HCT116 (cell line): ENCODE measurements around the gene DCTN1. TPM values are rescaled to one million over a fixed set of nuclear protein-coding genes. Genes with fewer than 3 reads are reported as not detected.

Experiments
- ATAC-seq: fragments of 200-7000 bp; cut with Tn5 transposase; 2 replicates; pipeline ENCODE4 v1.9.1; 2020; ENCODE audit warnings: mild to moderate bottlenecking, moderate library complexity
- BruUV-seq: library from RNA; stranded (reverse); fragments of 400-500 nt; replicated peaks from 2 replicates; lab custom pipeline; 2021; lab: Mats Ljungman, UMichigan
- CTCF ChIA-PET: fragments of 300-600 bp; sonication (Branson Sonifier 250); formaldehyde crosslinking; loops from one replicate; lab custom pipeline; 2021; ENCODE audit warnings: antibody characterized with exemption; lab: Charles Lee
- POLR2A ChIA-PET: fragments of 300-600, 350-600 bp; sonication (Branson Sonifier 250); formaldehyde crosslinking; loops from one replicate; lab custom pipeline; 2021; ENCODE audit warnings: antibody characterized with exemption; lab: Charles Lee
- RAD21 ChIA-PET, 2 experiments: fragments of 300-600 bp; sonication (Branson Sonifier 250); formaldehyde crosslinking; loops; one replicate each; lab custom pipeline; 2023; ENCODE audit warnings: low total read pairs in 2 of 2; ENCODE audit not compliant: uncharacterized antibody in 2 of 2, unreplicated experiment in 2 of 2, low non-redundant PET in 1 of 2; lab: Charles Lee
- DNase-seq: peaks from one replicate; pipeline ENCODE4 v3.0.0-alpha.2; 2010; ENCODE audit warnings: low read depth, low spot score
- H2AFZ ChIP-seq: fragments of 200-600 bp; shearing (Covaris generic), sonication (generic); 2 replicates; pipeline ENCODE4 v1.6.1; 2017; ENCODE audit warnings: low read depth, mixed run types, mixed read lengths, antibody characterized with exemption, low read length; ENCODE audit not compliant: poor library complexity, severe bottlenecking
- H3K27ac ChIP-seq: 2 replicates; pipeline ENCODE4 v1.5.1; 2012; ENCODE audit warnings: low read depth, low read length
- H3K27me3 ChIP-seq: fragments of 200-600 bp; sonication (generic); 2 replicates; pipeline ENCODE4 v1.6.1; 2016; ENCODE audit warnings: mixed run types, low read length, mixed read lengths; ENCODE audit not compliant: insufficient read depth
- H3K36me3 ChIP-seq, 2 experiments: fragments of 200-500 bp in 1 of 2; fragments of 200-600 bp in 1 of 2; sonication (Bioruptor generic) in 1 of 2; sonication (generic) in 1 of 2; 2 replicates each; pipeline versions ENCODE4 v1.5.1 to v1.6.1; 2014 to 2016; ENCODE audit warnings: low read length in 2 of 2, inconsistent platforms in 1 of 2, mixed read lengths in 1 of 2, mixed run types in 1 of 2; ENCODE audit not compliant: insufficient read depth in 2 of 2, control insufficient read depth in 1 of 2
- H3K4me1 ChIP-seq, 2 experiments: fragments of 200-600 bp in 1 of 2; sonication (generic) in 1 of 2; 2 replicates each; pipeline versions ENCODE4 v1.5.1 to v1.6.1; 2012 to 2017; ENCODE audit warnings: low read length in 2 of 2, inconsistent platforms in 1 of 2, mild to moderate bottlenecking in 1 of 2, mixed read lengths in 1 of 2, mixed run types in 1 of 2, moderate library complexity in 1 of 2; ENCODE audit not compliant: insufficient read depth in 2 of 2, control insufficient read depth in 1 of 2
- H3K4me2 ChIP-seq: fragments of 200-600 bp; sonication (generic); 2 replicates; pipeline ENCODE4 v1.6.1; 2017; ENCODE audit warnings: mixed run types, low read length, mixed read lengths
- H3K4me3 ChIP-seq, 2 experiments: fragments of 200-600 bp in 1 of 2; sonication (generic) in 1 of 2; replicated peaks in 1 of 2; 2 replicates each; pipeline ENCODE4 v1.5.1; 2011 to 2016; ENCODE audit warnings: low read length in 2 of 2, control low read depth in 1 of 2, low read depth in 1 of 2, mild to moderate bottlenecking in 1 of 2, mixed read lengths in 1 of 2, mixed run types in 1 of 2
- H3K79me2 ChIP-seq: fragments of 200-600 bp; sonication (generic); 2 replicates; pipeline ENCODE4 v1.6.1; 2017; ENCODE audit warnings: mild to moderate bottlenecking, mixed run types, low read length, moderate library complexity, mixed read lengths; ENCODE audit not compliant: insufficient read depth
- H3K9ac ChIP-seq: fragments of 200-600 bp; sonication (generic); 2 replicates; pipeline ENCODE4 v1.6.1; 2016; ENCODE audit warnings: low read length, mixed read lengths
- H3K9me2 ChIP-seq: fragments of 200-600 bp; sonication (generic), shearing (Covaris generic); 2 replicates; pipeline ENCODE4 v1.6.1; 2017; ENCODE audit warnings: mixed run types, mild to moderate bottlenecking, moderate library complexity; ENCODE audit not compliant: insufficient read depth
- H3K9me3 ChIP-seq, 2 experiments: fragments of 200-500 bp in 1 of 2; fragments of 200-600 bp in 1 of 2; sonication (Bioruptor generic) in 1 of 2; sonication (generic) in 1 of 2; 2 replicates each; pipeline ENCODE4 v1.6.1; 2014 to 2017; ENCODE audit warnings: low read length in 2 of 2, mixed read lengths in 2 of 2, inconsistent platforms in 1 of 2, low read depth in 1 of 2, mild to moderate bottlenecking in 1 of 2, mixed run types in 1 of 2, moderate library complexity in 1 of 2; ENCODE audit not compliant: control insufficient read depth in 1 of 2, insufficient read depth in 1 of 2
- H4K20me1 ChIP-seq: fragments of 200-600 bp; sonication (generic), shearing (Covaris generic); 2 replicates; pipeline ENCODE4 v1.6.1; 2017; ENCODE audit warnings: mixed run types, mild to moderate bottlenecking, moderate library complexity; ENCODE audit not compliant: insufficient read depth
- CBX3 ChIP-seq: IDR thresholded peaks from 2 replicates; pipeline ENCODE4 v1.6.1; 2012; ENCODE audit warnings: low read depth
- CEBPB ChIP-seq: IDR thresholded peaks from 2 replicates; pipeline ENCODE4 v1.6.1; 2012; ENCODE audit warnings: low read depth
- EGR1 ChIP-seq: IDR thresholded peaks from 2 replicates; pipeline ENCODE4 v1.6.1; 2012; ENCODE audit warnings: low read depth
- ELF1 ChIP-seq: IDR thresholded peaks from 2 replicates; pipeline ENCODE4 v1.6.1; 2012; ENCODE audit warnings: low read depth, borderline replicate concordance
- EZH2 ChIP-seq: fragments of 200-600 bp; sonication (generic); IDR thresholded peaks from 2 replicates; pipeline ENCODE4 v1.6.1; 2017; ENCODE audit warnings: antibody characterized with exemption, mixed run types
- EZH2phosphoT487 ChIP-seq: fragments of 200-600 bp; IDR thresholded peaks from 2 replicates; pipeline ENCODE4 v1.6.1; 2018; ENCODE audit warnings: antibody characterized with exemption, borderline replicate concordance
- FOSL1 ChIP-seq: IDR thresholded peaks from 2 replicates; pipeline ENCODE4 v1.6.1; 2012; ENCODE audit warnings: low read depth
- JUND ChIP-seq: IDR thresholded peaks from 2 replicates; pipeline ENCODE4 v1.6.1; 2012
- MAX ChIP-seq: IDR thresholded peaks from 2 replicates; pipeline ENCODE4 v1.6.1; 2012
- POLR2A ChIP-seq: IDR thresholded peaks from 2 replicates; pipeline ENCODE4 v1.7.0; 2011; ENCODE audit warnings: borderline replicate concordance; ENCODE audit not compliant: insufficient read depth, insufficient read length; ENCODE audit errors: extremely low read depth
- RAD21 ChIP-seq: IDR thresholded peaks from 2 replicates; pipeline ENCODE4 v1.6.1; 2012; ENCODE audit warnings: low read depth, mild to moderate bottlenecking
- SIN3A ChIP-seq: IDR thresholded peaks from 2 replicates; pipeline ENCODE4 v1.6.1; 2012; ENCODE audit warnings: low read depth
- SP1 ChIP-seq: IDR thresholded peaks from 2 replicates; pipeline ENCODE4 v1.6.1; 2012; ENCODE audit warnings: low read depth
- TCF7L2 ChIP-seq: IDR thresholded peaks from 2 replicates; pipeline ENCODE4 v1.7.0; 2011; ENCODE audit warnings: borderline replicate concordance, inconsistent platforms; ENCODE audit not compliant: insufficient read depth, insufficient read length; ENCODE audit errors: extremely low read depth
- YY1 ChIP-seq: IDR thresholded peaks from 2 replicates; pipeline ENCODE4 v1.6.1; 2011; ENCODE audit warnings: low read length, low read depth, moderate library complexity, mild to moderate bottlenecking; ENCODE audit not compliant: insufficient replicate concordance; ENCODE audit errors: extremely low read depth
- ZBTB33 ChIP-seq: IDR thresholded peaks from 2 replicates; pipeline ENCODE4 v1.6.1; 2011; ENCODE audit warnings: mild to moderate bottlenecking, low read length, moderate library complexity; ENCODE audit not compliant: insufficient replicate concordance; ENCODE audit errors: extremely low read depth
- ZFX ChIP-seq: fragments of 450-650 bp; IDR thresholded peaks from 2 replicates; pipeline ENCODE4 v1.6.1; 2017
- ZNF274 ChIP-seq: fragments of 200-500 bp; sonication (Bioruptor generic); IDR thresholded peaks from 2 replicates; pipeline ENCODE4 v1.6.1; 2014; ENCODE audit warnings: mild to moderate bottlenecking, low read depth, low read length, inconsistent platforms
- intact Hi-C: fragments of 100-400 bp; cut with micrococcal nuclease; formaldehyde crosslinking; loops from 2 replicates; pipeline ENCODE4 v1.10.0; 2022
- total RNA-seq: library from RNA; stranded (reverse); gene quantifications from one replicate; pipeline ENCODE4 v1.2.1, GENCODE V29; 2021; ENCODE audit not compliant: unreplicated experiment
- TF ChIP-seq, protein P1 (sequence below), 3 experiments: fragments of 200-600 bp in 1 of 3; sonication (generic) in 1 of 3; IDR thresholded peaks in 2 of 3; conservative IDR thresholded peaks in 1 of 3; 2 replicates each; pipeline ENCODE4 v1.5.1; 2012 to 2017; ENCODE audit warnings: low read depth in 2 of 3, low read length in 2 of 3, antibody characterized with exemption in 1 of 3, borderline replicate concordance in 1 of 3, control low read depth in 1 of 3, mild to moderate bottlenecking in 1 of 3, mixed read lengths in 1 of 3, mixed run types in 1 of 3, moderate library complexity in 1 of 3; ENCODE audit not compliant: insufficient read depth in 1 of 3
- TF ChIP-seq, protein P2 (sequence below): IDR thresholded peaks from 2 replicates; pipeline ENCODE4 v1.6.1; 2012; ENCODE audit warnings: low read depth

DCTN1 gene
- total RNA-seq, 1 experiment from 2014 or later = 129 TPM

DNA sequence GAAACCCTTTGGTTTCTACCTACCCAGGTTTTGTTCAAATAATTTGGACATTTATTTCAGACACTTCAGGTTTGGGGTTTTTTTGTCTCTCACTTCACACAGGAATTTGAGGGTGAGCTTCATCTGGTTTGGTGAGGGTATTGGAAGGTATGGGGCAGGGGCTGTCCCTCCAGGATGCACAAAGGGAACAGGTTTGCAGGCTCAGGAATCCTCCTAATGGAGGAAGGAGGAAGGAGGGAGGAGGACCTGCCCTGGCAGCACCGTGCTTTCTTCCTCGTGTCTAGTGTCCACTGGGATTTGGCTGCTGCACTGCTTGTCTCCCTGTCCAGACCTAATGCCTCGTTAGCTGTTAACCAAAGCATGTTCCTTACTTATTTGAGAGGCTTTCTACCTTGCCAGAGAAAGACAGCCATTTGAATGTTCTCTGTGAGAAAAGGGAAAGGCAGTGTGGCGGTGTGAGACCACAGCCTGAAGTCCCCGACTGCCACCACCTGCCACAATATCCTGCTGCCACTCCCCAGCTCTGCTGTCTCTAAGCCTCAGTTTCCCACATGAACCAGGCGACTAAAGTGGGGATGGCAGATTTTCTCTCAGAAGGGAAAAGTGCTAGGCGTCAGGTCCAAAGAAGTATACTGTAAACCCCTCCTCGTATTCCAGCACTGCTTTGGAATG is 34.7 kb downstream of the DCTN1 start:
- intact Hi-C loops = no loop called here
- H3K4me2 ChIP-seq = no peak overlapping the region
- no peak for DNase-seq
- no peaks in the 10 kb centered on the region for H3K9me3 ChIP-seq
- TF ChIP-seq SIN3A (no peak), MAX (no peak), ZFX (no peak), ELF1 (no peak), POLR2A (no peak), SP1 (no peak), EZH2phosphoT487 (no peak), ZBTB33 (no peak), JUND (no peak), CBX3 (no peak), TCF7L2 (no peak), ZNF274 (no peak), EGR1 (no peak), EZH2 (no peak), FOSL1 (no peak), RAD21 (no peak), YY1 (no peak), CEBPB (no peak)
- TF ChIP-seq, protein P1, sequence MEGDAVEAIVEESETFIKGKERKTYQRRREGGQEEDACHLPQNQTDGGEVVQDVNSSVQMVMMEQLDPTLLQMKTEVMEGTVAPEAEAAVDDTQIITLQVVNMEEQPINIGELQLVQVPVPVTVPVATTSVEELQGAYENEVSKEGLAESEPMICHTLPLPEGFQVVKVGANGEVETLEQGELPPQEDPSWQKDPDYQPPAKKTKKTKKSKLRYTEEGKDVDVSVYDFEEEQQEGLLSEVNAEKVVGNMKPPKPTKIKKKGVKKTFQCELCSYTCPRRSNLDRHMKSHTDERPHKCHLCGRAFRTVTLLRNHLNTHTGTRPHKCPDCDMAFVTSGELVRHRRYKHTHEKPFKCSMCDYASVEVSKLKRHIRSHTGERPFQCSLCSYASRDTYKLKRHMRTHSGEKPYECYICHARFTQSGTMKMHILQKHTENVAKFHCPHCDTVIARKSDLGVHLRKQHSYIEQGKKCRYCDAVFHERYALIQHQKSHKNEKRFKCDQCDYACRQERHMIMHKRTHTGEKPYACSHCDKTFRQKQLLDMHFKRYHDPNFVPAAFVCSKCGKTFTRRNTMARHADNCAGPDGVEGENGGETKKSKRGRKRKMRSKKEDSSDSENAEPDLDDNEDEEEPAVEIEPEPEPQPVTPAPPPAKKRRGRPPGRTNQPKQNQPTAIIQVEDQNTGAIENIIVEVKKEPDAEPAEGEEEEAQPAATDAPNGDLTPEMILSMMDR (IDR thresholded peaks at IDR 0.05 in 2 of 3, conservative IDR thresholded peaks at IDR 0.05 in 1 of 3; ENCODE audit: borderline replicate concordance in 1 of 3, insufficient read depth in 1 of 3, low read depth in 2 of 3, low read length in 2 of 3) = no peak
- TF ChIP-seq, protein P2, sequence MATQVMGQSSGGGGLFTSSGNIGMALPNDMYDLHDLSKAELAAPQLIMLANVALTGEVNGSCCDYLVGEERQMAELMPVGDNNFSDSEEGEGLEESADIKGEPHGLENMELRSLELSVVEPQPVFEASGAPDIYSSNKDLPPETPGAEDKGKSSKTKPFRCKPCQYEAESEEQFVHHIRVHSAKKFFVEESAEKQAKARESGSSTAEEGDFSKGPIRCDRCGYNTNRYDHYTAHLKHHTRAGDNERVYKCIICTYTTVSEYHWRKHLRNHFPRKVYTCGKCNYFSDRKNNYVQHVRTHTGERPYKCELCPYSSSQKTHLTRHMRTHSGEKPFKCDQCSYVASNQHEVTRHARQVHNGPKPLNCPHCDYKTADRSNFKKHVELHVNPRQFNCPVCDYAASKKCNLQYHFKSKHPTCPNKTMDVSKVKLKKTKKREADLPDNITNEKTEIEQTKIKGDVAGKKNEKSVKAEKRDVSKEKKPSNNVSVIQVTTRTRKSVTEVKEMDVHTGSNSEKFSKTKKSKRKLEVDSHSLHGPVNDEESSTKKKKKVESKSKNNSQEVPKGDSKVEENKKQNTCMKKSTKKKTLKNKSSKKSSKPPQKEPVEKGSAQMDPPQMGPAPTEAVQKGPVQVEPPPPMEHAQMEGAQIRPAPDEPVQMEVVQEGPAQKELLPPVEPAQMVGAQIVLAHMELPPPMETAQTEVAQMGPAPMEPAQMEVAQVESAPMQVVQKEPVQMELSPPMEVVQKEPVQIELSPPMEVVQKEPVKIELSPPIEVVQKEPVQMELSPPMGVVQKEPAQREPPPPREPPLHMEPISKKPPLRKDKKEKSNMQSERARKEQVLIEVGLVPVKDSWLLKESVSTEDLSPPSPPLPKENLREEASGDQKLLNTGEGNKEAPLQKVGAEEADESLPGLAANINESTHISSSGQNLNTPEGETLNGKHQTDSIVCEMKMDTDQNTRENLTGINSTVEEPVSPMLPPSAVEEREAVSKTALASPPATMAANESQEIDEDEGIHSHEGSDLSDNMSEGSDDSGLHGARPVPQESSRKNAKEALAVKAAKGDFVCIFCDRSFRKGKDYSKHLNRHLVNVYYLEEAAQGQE = no peak
- H3K27ac ChIP-seq = no peak overlapping the region
- no peaks in the 10 kb centered on the region for H3K79me2 ChIP-seq
- no peak for ATAC-seq
- no peaks in the 10 kb centered on the region for H3K9me2 ChIP-seq
- no peaks in the 10 kb centered on the region for H4K20me1 ChIP-seq
- H3K4me3 ChIP-seq = no peak overlapping the region
- CTCF ChIA-PET = interaction anchor here (2.7 kb wide), 1 partner anchor 10 kb away, joined by 13 read pairs; no protein-coding TSS in a partner anchor
- POLR2A ChIA-PET = no interaction called here
- H2AFZ ChIP-seq = no peak overlapping the region
- no peaks in the 10 kb centered on the region for H3K27me3 ChIP-seq
- no peak overlapping the region for H3K9ac ChIP-seq
- BruUV-seq = no TSS peak
- no peaks in the 10 kb centered on the region for H3K36me3 ChIP-seq
- no peaks in the 10 kb centered on the region for H3K4me1 ChIP-seq
- RAD21 ChIA-PET = no interaction called here
